ENCODE measurements around the gene DNAJC3. TPM values are rescaled to one million over a fixed set of nuclear protein-coding genes. Genes with fewer than 3 reads are reported as not detected.

Gene DNAJC3
- total and polyA plus RNA-seq, 2 of the 13 experiments (the other 11 are each of a cell fraction or from before 2014, with no cell fraction given), result 10.4 to 48.2 TPM

GRCh38 chr13:95814495-95814894 is 137.6 kb downstream of the DNAJC3 start (continued):
- no peak for TF ChIP-seq ZBTB44 (CRISPR knock-in tag; IDR thresholded peaks at IDR 0.05)
- TF ChIP-seq TFE3 (CRISPR knock-in tag; IDR thresholded peaks at IDR 0.05), result no peak

DNA sequence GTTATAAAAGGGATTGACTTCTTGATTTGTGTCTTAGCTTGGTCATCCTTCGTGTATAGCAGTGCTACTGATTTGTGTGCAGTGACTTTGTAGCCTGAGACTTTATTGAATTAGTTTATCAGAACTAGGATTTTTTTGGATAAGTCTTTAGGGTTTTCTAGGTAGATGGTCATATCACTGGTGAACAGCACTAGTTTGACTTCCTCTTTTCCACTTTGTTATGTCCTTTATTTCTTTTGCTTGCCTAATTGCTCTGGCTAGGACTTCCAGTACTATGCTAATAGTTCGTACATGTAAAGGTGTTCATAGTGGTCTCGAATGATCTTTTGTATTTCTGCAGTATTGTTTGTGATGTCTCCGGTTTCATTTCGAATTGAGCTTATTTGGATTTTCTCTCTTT is 145.4 kb downstream of the DNAJC3 start:
- CTCF ChIA-PET (ENCODE audit: low intra/inter-chr PET ratio, low total read pairs), result no interaction called here
- in situ Hi-C loops (cut with HindIII; ENCODE audit: extremely low pct_ligation_motif_present, low pct_unique_long_range_greater_than_20kb) (no loop called here), intact Hi-C loops (cut with micrococcal nuclease; ENCODE audit: unreplicated experiment) (no loop called here)
- WGBS (ENCODE audit: low lambda C conversion rate), result 98% methylated on average over 5 of the region's 5 CpGs
- DNase-seq (ENCODE audit: low spot score) (no peak), FAIRE-seq (no peak), ATAC-seq (no peak)
- no peaks in the 10 kb centered on the region for H3K79me2 ChIP-seq (ENCODE audit: insufficient read depth, low read length)
- no peaks in the 10 kb centered on the region for H4K20me1 ChIP-seq (ENCODE audit: insufficient read depth, low read length)
- H2AFZ ChIP-seq (ENCODE audit: low read length), result no peak overlapping the region
- H3K36me3 ChIP-seq (replicated peaks in 1 of 2; ENCODE audit: control insufficient read depth in 1 of 2, insufficient read depth in 2 of 2, low read length in 2 of 2), result peaks cover 4 to 8% of the 10 kb centered on the region in 2 experiments; a peak in 4 of 5 replicates
- H3K4me2 ChIP-seq (ENCODE audit: low read depth, low read length), result no peak overlapping the region
- no peak overlapping the region for H3K27ac ChIP-seq (ENCODE audit: extremely low read length, insufficient read depth, low read length)
- POLR2A ChIA-PET, result no interaction called here
- no peaks in the 10 kb centered on the region for H3K9me3 ChIP-seq (ENCODE audit: low read length)
- no peak overlapping the region for H3K9ac ChIP-seq (ENCODE audit: insufficient read depth, low read depth, low read length)
- BruUV-seq (replicated peaks), result no TSS peak
- no peaks in the 10 kb centered on the region for H3K4me1 ChIP-seq (ENCODE audit: insufficient read depth, low read length)
- no peak overlapping the region for H3K4me3 ChIP-seq (replicated peaks in 1 of 3; ENCODE audit: insufficient read depth in 1 of 3, low read depth in 2 of 3, low read length in 3 of 3)
- H3K27me3 ChIP-seq (ENCODE audit: control insufficient read depth in 1 of 2, insufficient read depth in 2 of 2, low read length in 2 of 2), result no peaks in the 10 kb centered on the region
- no peak for TF ChIP-seq SMC3 (IDR thresholded peaks at IDR 0.05; ENCODE audit: low read length)
- TF ChIP-seq KDM5B (CRISPR knock-in tag; IDR thresholded peaks at IDR 0.05; ENCODE audit: borderline replicate concordance), result no peak
- TF ChIP-seq, protein P1, sequence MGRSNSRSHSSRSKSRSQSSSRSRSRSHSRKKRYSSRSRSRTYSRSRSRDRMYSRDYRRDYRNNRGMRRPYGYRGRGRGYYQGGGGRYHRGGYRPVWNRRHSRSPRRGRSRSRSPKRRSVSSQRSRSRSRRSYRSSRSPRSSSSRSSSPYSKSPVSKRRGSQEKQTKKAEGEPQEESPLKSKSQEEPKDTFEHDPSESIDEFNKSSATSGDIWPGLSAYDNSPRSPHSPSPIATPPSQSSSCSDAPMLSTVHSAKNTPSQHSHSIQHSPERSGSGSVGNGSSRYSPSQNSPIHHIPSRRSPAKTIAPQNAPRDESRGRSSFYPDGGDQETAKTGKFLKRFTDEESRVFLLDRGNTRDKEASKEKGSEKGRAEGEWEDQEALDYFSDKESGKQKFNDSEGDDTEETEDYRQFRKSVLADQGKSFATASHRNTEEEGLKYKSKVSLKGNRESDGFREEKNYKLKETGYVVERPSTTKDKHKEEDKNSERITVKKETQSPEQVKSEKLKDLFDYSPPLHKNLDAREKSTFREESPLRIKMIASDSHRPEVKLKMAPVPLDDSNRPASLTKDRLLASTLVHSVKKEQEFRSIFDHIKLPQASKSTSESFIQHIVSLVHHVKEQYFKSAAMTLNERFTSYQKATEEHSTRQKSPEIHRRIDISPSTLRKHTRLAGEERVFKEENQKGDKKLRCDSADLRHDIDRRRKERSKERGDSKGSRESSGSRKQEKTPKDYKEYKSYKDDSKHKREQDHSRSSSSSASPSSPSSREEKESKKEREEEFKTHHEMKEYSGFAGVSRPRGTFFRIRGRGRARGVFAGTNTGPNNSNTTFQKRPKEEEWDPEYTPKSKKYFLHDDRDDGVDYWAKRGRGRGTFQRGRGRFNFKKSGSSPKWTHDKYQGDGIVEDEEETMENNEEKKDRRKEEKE (IDR thresholded peaks at IDR 0.05), result no peak
- no peak for TF ChIP-seq ZNF547 (CRISPR knock-in tag; IDR thresholded peaks at IDR 0.05)
- no peak for TF ChIP-seq ZNF430 (CRISPR knock-in tag; IDR thresholded peaks at IDR 0.05)
- TF ChIP-seq MIXL1 (CRISPR knock-in tag; IDR thresholded peaks at IDR 0.05), result no peak
- TF ChIP-seq ZFP41 (CRISPR knock-in tag; IDR thresholded peaks at IDR 0.05; ENCODE audit: borderline replicate concordance), result no peak
- TF ChIP-seq KLF15 (CRISPR knock-in tag; IDR thresholded peaks at IDR 0.05; ENCODE audit: borderline replicate concordance), result no peak
- TF ChIP-seq ZNF619 (CRISPR knock-in tag; IDR thresholded peaks at IDR 0.05), result no peak
- TF ChIP-seq JARID2 (CRISPR knock-in tag; IDR thresholded peaks at IDR 0.05; ENCODE audit: insufficient replicate concordance), result no peak
- TF ChIP-seq RBM39 (IDR thresholded peaks at IDR 0.05; ENCODE audit: low read depth, low read length, poor library complexity, severe bottlenecking), result no peak
- TF ChIP-seq ZNF746 (CRISPR knock-in tag; IDR thresholded peaks at IDR 0.05), result no peak
- no peak for TF ChIP-seq ZHX1 (CRISPR knock-in tag; IDR thresholded peaks at IDR 0.05; ENCODE audit: low read depth)
- no peak for TF ChIP-seq RARA (CRISPR knock-in tag; IDR thresholded peaks at IDR 0.05)
